Lower leg skin (tissue), 4 donors: Measurements from ENCODE around the gene MAST3. TPM values are rescaled to one million over a fixed set of nuclear protein-coding genes. Genes with fewer than 3 reads are reported as not detected.

ENCODE experiments used
- DNase-seq, 2 donors: peaks; one replicate each; pipeline ENCODE4 v3.0.0-alpha.2; 2019; ENCODE audit warnings: low spot score in 2 of 2
- H3K4me3 ChIP-seq: fragments of 200-600 bp; sonication (generic); 2 replicates; pipeline ENCODE4 v1.5.1; 2017; ENCODE audit warnings: mild to moderate bottlenecking, low read depth; ENCODE audit not compliant: poor library complexity, severe bottlenecking
- POLR2A ChIP-seq, 2 donors: fragments of 450-650 bp; IDR thresholded peaks; one replicate each; pipeline ENCODE4 v1.6.1; 2016 to 2017; ENCODE audit warnings: antibody characterized with exemption in 2 of 2, mild to moderate bottlenecking in 1 of 2, moderate library complexity in 1 of 2
- WGBS, 2 donors: methylation state at CpG; one replicate each; pipeline ENCODE4 v1.1.5; 2018; 5-methylcytosine and 5-hydroxymethylcytosine counted together
- intact Hi-C: fragments of 100-400 bp; cut with DNase I; formaldehyde crosslinking; loops from one replicate; pipeline ENCODE4 v1.15.0; 2023; ENCODE audit warnings: low total_unique reads
- total RNA-seq, 4 donors: library from RNA; depleted of rRNA; stranded (reverse); fragments of >200 nt; gene quantifications; one replicate each; pipeline ENCODE4 v1.1.0, GENCODE V29; 2016
- TF ChIP-seq, protein P1 (sequence below), 3 donors: fragments of 450-650 bp; IDR thresholded peaks; one replicate each; pipeline ENCODE4 v1.5.1; 2016; ENCODE audit warnings: antibody characterized with exemption in 3 of 3, mild to moderate bottlenecking in 3 of 3, moderate library complexity in 2 of 3

The MAST3 gene
- total RNA-seq, 4 donors from 2014 or later, result 12.9 to 19.8 (median 17.0) TPM

DNA sequence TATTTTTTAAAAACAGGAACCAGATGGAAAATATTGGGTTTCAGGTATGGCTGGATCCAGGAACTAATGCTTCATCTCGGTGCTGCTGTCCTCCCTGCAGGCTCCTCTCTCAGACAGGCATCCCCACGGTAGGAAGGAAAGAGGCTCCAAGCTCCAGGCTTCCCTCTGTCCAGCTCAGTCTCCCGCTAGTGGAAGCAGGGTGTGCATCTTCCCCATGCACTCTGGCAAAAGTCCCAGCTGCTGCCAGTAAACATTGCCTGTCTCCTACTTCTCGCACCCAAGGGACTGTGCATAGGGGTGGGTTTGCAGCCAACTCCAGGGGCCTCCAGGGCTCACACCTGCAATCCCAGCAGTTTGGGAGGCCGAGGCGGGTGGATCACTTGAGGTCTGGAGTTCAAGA lies 40.0 kb upstream of the MAST3 start:
- 41 to 61% methylated on average over 4 to 6 of the region's 6 CpGs for WGBS, 2 donors
- TF ChIP-seq, protein P1, sequence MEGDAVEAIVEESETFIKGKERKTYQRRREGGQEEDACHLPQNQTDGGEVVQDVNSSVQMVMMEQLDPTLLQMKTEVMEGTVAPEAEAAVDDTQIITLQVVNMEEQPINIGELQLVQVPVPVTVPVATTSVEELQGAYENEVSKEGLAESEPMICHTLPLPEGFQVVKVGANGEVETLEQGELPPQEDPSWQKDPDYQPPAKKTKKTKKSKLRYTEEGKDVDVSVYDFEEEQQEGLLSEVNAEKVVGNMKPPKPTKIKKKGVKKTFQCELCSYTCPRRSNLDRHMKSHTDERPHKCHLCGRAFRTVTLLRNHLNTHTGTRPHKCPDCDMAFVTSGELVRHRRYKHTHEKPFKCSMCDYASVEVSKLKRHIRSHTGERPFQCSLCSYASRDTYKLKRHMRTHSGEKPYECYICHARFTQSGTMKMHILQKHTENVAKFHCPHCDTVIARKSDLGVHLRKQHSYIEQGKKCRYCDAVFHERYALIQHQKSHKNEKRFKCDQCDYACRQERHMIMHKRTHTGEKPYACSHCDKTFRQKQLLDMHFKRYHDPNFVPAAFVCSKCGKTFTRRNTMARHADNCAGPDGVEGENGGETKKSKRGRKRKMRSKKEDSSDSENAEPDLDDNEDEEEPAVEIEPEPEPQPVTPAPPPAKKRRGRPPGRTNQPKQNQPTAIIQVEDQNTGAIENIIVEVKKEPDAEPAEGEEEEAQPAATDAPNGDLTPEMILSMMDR (IDR thresholded peaks at IDR 0.05), result no peak
- TF ChIP-seq POLR2A (IDR thresholded peaks at IDR 0.05), result no peak
- intact Hi-C loops, result no loop called here
- peak in 1 of 2 donors; percentile 31 for DNase-seq
- no peak overlapping the region for H3K4me3 ChIP-seq

DNA sequence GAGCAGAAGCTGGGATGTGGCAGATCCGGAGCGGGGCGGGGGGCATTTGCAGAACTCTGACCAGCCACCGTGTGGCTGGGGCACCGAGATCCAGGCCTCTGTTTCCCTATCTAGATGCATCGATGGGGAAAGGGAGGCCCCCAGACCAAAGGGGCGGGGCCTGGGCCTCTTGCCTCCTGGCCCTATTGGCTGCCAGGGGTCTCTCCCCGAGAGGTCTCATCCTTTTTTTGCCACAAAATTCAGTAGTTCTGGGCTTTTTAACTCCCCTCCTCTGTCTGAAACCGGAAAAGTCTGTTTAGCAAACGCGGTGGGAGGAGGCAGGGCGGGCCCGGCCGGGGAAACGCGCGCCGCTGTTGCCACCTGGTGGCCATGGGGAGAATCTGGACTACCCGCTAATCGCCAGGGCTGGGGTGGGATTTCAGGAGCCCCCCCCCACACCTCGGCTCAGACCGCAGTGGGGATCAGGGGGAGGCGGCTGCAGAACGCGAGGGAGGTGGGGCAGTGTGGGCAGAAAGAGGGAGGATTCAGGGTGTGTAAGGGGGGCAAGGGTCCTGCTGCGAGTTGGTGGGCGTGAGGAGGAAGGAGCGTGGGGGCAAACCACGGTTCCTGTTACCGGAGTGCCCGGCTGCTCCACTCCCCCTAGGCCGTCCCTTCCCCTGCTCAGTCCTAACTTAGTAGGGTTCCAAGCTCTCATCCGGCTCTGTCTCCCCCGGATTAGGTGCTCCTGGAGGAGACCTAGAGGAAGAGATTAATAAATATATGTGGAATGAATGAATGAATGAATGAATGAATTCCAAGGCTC lies 39.2 kb upstream of the MAST3 start:
- 5% methylated on average over 31 to 34 of the region's 34 CpGs for WGBS, 2 donors
- DNase-seq, result peak; percentile 66 to 97
- H3K4me3 ChIP-seq, result no peak overlapping the region
- intact Hi-C loops, result loop anchor here (2.0 kb wide), 1 partner anchor 52 kb away; no protein-coding TSS in a partner anchor
- no peak for TF ChIP-seq POLR2A (IDR thresholded peaks at IDR 0.05)
- TF ChIP-seq, protein P1 (IDR thresholded peaks at IDR 0.05), result peak in 1 of 3 donors; percentile 95

DNA sequence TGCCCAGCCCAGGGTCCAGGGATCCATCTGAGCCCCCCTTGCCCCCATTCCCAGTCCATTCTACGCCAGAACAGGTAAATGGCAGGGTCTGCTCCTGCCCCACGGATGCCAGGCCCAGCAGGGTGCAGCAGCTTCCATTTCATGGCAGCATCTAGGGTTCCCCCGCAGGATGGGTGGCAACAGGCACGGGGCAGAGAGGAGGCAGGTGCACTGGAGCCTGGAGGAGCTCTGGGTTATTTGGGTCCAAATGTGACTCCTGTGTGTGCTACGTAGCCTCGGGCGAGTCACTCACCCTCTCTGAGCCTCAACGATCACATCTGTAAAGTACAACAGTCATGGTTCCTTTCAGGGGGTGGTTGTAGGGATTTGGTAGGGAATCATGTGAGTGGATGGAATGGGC lies 38.3 kb upstream of the MAST3 start:
- TF ChIP-seq, protein P1 (IDR thresholded peaks at IDR 0.05), result no peak
- TF ChIP-seq POLR2A (IDR thresholded peaks at IDR 0.05), result no peak
- no peak for DNase-seq
- intact Hi-C loops, result loop anchor here (2.0 kb wide), 1 partner anchor 52 kb away; no protein-coding TSS in a partner anchor
- H3K4me3 ChIP-seq, result no peak overlapping the region
- 55 to 66% methylated on average over 8 of the region's 8 CpGs for WGBS, 2 donors

DNA sequence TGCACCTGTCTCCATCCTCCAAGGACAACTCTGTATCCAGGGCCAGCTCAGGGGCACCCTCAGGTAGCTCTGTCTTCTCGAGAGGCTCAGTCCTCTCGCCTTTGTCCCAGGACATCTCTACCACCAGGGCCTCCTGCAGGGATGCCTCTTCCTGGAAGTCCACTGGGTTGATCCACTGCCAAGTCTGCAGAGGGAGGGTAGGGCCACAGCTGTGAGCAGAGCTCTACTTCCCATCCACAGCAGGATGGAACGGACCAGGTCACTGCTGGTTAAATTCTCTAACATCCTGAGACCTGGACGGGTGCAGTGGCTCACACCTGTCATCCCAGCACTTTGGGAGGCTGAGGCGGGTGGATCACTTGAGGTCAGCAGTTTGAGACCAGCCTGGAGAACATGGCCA lies 37.7 kb upstream of the MAST3 start:
- DNase-seq, result no peak
- intact Hi-C loops, result loop anchor here (2.0 to 10.0 kb wide), 2 partner anchors 53 to 115 kb away; no protein-coding TSS in a partner anchor
- WGBS, 2 donors, result 80 to 83% methylated on average over 4 to 5 of the region's 5 CpGs
- TF ChIP-seq POLR2A (IDR thresholded peaks at IDR 0.05), result no peak
- TF ChIP-seq, protein P1 (IDR thresholded peaks at IDR 0.05), result no peak
- H3K4me3 ChIP-seq, result no peak overlapping the region

DNA sequence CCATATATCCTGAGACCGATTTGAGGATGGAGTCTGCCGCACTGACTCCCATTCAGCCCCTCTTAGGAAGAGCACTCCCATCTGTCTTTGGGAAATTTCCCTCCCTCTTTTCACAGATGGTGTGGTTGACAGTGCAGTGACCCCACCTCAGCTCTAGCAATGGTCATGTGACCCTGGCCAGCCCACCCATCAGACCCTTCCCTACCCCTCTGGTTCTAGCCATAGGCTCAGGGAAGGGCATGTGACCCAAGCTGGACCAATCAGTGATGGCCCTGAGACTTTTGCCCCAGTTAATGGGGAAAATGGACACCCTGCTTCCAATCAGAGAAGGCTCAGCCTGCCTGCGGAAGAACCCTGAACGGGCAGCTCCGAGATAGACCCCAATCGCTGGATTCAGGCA lies 37.1 kb upstream of the MAST3 start:
- no peak overlapping the region for H3K4me3 ChIP-seq
- intact Hi-C loops, result loop anchor here (10.0 kb wide), 1 partner anchor 116 kb away; no protein-coding TSS in a partner anchor
- DNase-seq, result no peak
- WGBS, 2 donors, result 81 to 86% methylated on average over 6 of the region's 6 CpGs
- TF ChIP-seq POLR2A (IDR thresholded peaks at IDR 0.05), result no peak
- TF ChIP-seq, protein P1 (IDR thresholded peaks at IDR 0.05), result no peak
